Measurements from ENCODE around the gene MARCHF11. TPM values are rescaled to one million over a fixed set of nuclear protein-coding genes. Genes with fewer than 3 reads are reported as not detected.

Gene MARCHF11
- total RNA-seq, 1 donor from 2014 or later = not detected

DNA sequence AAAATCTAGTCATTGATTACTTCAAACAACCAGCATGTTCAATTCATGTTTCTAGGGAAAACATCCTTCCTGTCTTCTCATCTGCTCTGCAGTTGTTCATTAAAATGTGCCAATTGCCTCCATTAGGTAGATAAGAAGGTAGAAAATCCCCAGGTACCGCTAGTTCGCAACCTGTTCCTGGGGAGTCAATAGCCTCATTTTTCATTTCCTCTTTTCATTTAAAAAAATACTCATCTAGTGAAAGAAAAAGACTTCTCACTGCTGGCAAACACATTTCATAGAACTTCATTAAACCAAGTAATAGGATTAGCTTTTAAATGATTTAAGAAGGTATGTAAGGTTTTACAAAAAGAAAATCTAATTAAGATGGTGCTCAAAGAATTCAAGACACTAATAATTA, 113.3 kb downstream of the MARCHF11 start:
- TF ChIP-seq, protein P1, sequence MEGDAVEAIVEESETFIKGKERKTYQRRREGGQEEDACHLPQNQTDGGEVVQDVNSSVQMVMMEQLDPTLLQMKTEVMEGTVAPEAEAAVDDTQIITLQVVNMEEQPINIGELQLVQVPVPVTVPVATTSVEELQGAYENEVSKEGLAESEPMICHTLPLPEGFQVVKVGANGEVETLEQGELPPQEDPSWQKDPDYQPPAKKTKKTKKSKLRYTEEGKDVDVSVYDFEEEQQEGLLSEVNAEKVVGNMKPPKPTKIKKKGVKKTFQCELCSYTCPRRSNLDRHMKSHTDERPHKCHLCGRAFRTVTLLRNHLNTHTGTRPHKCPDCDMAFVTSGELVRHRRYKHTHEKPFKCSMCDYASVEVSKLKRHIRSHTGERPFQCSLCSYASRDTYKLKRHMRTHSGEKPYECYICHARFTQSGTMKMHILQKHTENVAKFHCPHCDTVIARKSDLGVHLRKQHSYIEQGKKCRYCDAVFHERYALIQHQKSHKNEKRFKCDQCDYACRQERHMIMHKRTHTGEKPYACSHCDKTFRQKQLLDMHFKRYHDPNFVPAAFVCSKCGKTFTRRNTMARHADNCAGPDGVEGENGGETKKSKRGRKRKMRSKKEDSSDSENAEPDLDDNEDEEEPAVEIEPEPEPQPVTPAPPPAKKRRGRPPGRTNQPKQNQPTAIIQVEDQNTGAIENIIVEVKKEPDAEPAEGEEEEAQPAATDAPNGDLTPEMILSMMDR (conservative IDR thresholded peaks at IDR 0.05; ENCODE audit: low read depth, low read length) = no peak
- no peak overlapping the region for H3K4me3 ChIP-seq (ENCODE audit: low read depth, low read length)
- no peak for DNase-seq (ENCODE audit: low read depth)

DNA sequence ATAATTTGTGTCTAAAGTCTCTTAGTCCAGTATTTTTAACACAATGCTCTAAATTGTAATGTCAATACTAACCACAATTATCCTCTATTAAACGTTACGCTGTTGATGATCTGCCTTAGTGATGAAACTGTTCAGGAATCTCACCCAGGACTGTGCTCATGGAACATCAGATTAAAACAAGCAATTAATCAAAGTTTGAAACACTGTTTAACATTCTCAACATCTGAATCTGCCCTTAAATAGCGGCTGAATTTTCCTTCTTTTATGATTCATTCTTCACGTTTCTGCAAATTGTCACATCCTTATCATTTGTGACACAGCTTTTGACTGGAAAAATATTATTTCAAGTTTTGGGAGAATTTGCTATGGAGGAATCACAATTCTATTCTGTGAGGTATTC, 113.8 kb downstream of the MARCHF11 start:
- H3K4me3 ChIP-seq (ENCODE audit: low read depth, low read length) = no peak overlapping the region
- DNase-seq (ENCODE audit: low read depth) = no peak
- TF ChIP-seq, protein P1 (conservative IDR thresholded peaks at IDR 0.05; ENCODE audit: low read depth, low read length) = no peak

DNA sequence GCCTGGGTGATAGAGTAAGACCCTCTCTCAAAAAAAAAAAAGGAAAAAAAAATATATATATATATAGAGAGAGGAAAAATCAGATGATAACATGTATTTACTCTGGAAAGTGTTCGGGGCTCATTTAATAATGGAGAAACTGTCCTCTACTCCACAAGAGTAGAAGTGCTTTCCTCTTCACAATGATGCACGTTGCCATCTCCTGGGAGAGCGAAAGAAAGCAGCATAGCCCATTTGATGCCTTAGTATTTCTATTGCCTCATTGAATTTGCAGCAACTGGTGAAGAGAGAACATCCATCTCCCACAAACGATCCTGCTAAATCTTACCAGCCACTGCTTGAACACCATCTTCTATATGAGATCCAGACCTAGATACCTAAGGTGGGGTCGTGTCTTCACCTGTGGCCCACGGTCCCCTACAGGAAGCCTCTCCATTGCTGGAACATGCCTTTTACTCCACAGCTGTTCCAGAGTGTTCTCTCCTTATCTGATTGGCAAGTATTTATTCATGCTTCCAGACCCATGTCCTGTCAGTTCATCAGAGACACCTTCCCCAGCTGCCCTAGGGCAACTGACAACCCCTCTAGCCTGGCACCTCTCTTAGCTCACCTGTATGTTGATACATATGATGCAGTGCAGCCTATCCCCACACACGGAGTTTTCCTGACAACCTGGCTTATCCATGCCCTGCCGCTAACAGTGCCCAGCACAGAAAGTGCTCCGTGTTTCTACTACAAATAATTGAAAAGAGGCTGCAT, 115.3 kb downstream of the MARCHF11 start:
- no peak overlapping the region for H3K4me3 ChIP-seq (ENCODE audit: low read depth, low read length)
- TF ChIP-seq, protein P1 (conservative IDR thresholded peaks at IDR 0.05; ENCODE audit: low read depth, low read length) = no peak
- no peak for DNase-seq (ENCODE audit: low read depth)

GRCh38 chr5:16061163-16061562, 118.4 kb downstream of the MARCHF11 start:
- no peak overlapping the region for H3K4me3 ChIP-seq (ENCODE audit: low read depth, low read length)
- TF ChIP-seq, protein P1 (conservative IDR thresholded peaks at IDR 0.05; ENCODE audit: low read depth, low read length) = no peak
- DNase-seq (ENCODE audit: low read depth) = no peak

GRCh38 chr5:16057277-16057676, 122.3 kb downstream of the MARCHF11 start:
- no peak for DNase-seq (ENCODE audit: low read depth)
- H3K4me3 ChIP-seq (ENCODE audit: low read depth, low read length) = no peak overlapping the region
- TF ChIP-seq, protein P1 (conservative IDR thresholded peaks at IDR 0.05; ENCODE audit: low read depth, low read length) = no peak

GRCh38 chr5:16051246-16051755, 128.3 kb downstream of the MARCHF11 start:
- TF ChIP-seq, protein P1 (conservative IDR thresholded peaks at IDR 0.05; ENCODE audit: low read depth, low read length) = no peak
- no peak for DNase-seq (ENCODE audit: low read depth)
- no peak overlapping the region for H3K4me3 ChIP-seq (ENCODE audit: low read depth, low read length)

GRCh38 chr5:16050414-16050813, 129.2 kb downstream of the MARCHF11 start:
- no peak for DNase-seq (ENCODE audit: low read depth)
- TF ChIP-seq, protein P1 (conservative IDR thresholded peaks at IDR 0.05; ENCODE audit: low read depth, low read length) = no peak
- no peak overlapping the region for H3K4me3 ChIP-seq (ENCODE audit: low read depth, low read length)

Data from epithelial cell of proximal tubule (primary cell).